ENCODE measurements around the gene CLEC2L.

CLEC2L gene

GRCh38 chr7:139492293-139492692 is 31.2 kb upstream of the CLEC2L start:
- Histone ChIP-seq H3K9me3 (ENCODE audit: control insufficient read depth, low read length) (no peaks in the 10 kb centered on the region), H3K27ac (ENCODE audit: insufficient read depth, low read depth, low read length, poor library complexity, severe bottlenecking) (no peak overlapping the region)

GRCh38 chr7:139494835-139495579 is 28.5 kb upstream of the CLEC2L start:
- H3K36me3 ChIP-seq (ENCODE audit: control insufficient read depth, insufficient read depth, low read length), result no peaks in the 10 kb centered on the region
- H3K27me3 ChIP-seq (ENCODE audit: control insufficient read depth, insufficient read depth, low read length, poor library complexity, severe bottlenecking), result peaks cover 14% of the 10 kb centered on the region
- H3K27ac ChIP-seq (ENCODE audit: insufficient read depth, low read depth, low read length, poor library complexity, severe bottlenecking), result no peak overlapping the region
- WGBS, 2 experiments, result 39 to 62% methylated on average over 4 of the region's 5 CpGs
- peaks cover 13% of the 10 kb centered on the region for H3K4me1 ChIP-seq (ENCODE audit: control insufficient read depth, insufficient read depth, low read length)
- no peak overlapping the region for H3K4me3 ChIP-seq (ENCODE audit: insufficient read depth, low read depth, low read length)
- H3K9me3 ChIP-seq (ENCODE audit: control insufficient read depth, low read length), result no peaks in the 10 kb centered on the region

More at GRCh38 chr7:139492293-139492692, 31.2 kb upstream of the CLEC2L start:
- Histone ChIP-seq H3K36me3 (ENCODE audit: control insufficient read depth, insufficient read depth, low read length) (no peaks in the 10 kb centered on the region), H3K27me3 (ENCODE audit: control insufficient read depth, insufficient read depth, low read length, poor library complexity, severe bottlenecking) (no peaks in the 10 kb centered on the region), H3K4me3 (ENCODE audit: insufficient read depth, low read depth, low read length) (no peak overlapping the region), H3K4me1 (ENCODE audit: control insufficient read depth, insufficient read depth, low read length) (peaks cover 17% of the 10 kb centered on the region)
- 88 to 94% methylated on average over 1 of the region's 1 CpG for WGBS, 2 experiments

- Histone ChIP-seq H3K4me1 (ENCODE audit: control insufficient read depth, insufficient read depth, low read length) (peaks cover 13% of the 10 kb centered on the region), H3K9me3 (ENCODE audit: control insufficient read depth, low read length) (no peaks in the 10 kb centered on the region), H3K4me3 (ENCODE audit: insufficient read depth, low read depth, low read length) (no peak overlapping the region), H3K27ac (ENCODE audit: insufficient read depth, low read depth, low read length, poor library complexity, severe bottlenecking) (no peak overlapping the region), H3K27me3 (ENCODE audit: control insufficient read depth, insufficient read depth, low read length, poor library complexity, severe bottlenecking) (peaks cover 14% of the 10 kb centered on the region), H3K36me3 (ENCODE audit: control insufficient read depth, insufficient read depth, low read length) (no peaks in the 10 kb centered on the region)
- 67 to 68% methylated on average over 8 of the region's 8 CpGs for WGBS, 2 experiments
Measured at GRCh38 chr7:139495580-139496125, 27.8 kb upstream of the CLEC2L start.

GRCh38 chr7:139496528-139496927 is 27.0 kb upstream of the CLEC2L start:
- Histone ChIP-seq H3K4me1 (ENCODE audit: control insufficient read depth, insufficient read depth, low read length) (peaks cover 13% of the 10 kb centered on the region), H3K27me3 (ENCODE audit: control insufficient read depth, insufficient read depth, low read length, poor library complexity, severe bottlenecking) (peaks cover 14% of the 10 kb centered on the region), H3K36me3 (ENCODE audit: control insufficient read depth, insufficient read depth, low read length) (no peaks in the 10 kb centered on the region), H3K4me3 (ENCODE audit: insufficient read depth, low read depth, low read length) (no peak overlapping the region), H3K27ac (ENCODE audit: insufficient read depth, low read depth, low read length, poor library complexity, severe bottlenecking) (no peak overlapping the region), H3K9me3 (ENCODE audit: control insufficient read depth, low read length) (no peaks in the 10 kb centered on the region)
- 95 to 97% methylated on average over 10 of the region's 10 CpGs for WGBS, 2 experiments

- H3K4me1 ChIP-seq (ENCODE audit: control insufficient read depth, insufficient read depth, low read length), result peaks cover 8% of the 10 kb centered on the region
- no peaks in the 10 kb centered on the region for H3K9me3 ChIP-seq (ENCODE audit: control insufficient read depth, low read length)
- WGBS, 2 experiments, result 94 to 96% methylated on average over 7 of the region's 7 CpGs
- no peak overlapping the region for H3K27ac ChIP-seq (ENCODE audit: insufficient read depth, low read depth, low read length, poor library complexity, severe bottlenecking)
- no peak overlapping the region for H3K4me3 ChIP-seq (ENCODE audit: insufficient read depth, low read depth, low read length)
- H3K27me3 ChIP-seq (ENCODE audit: control insufficient read depth, insufficient read depth, low read length, poor library complexity, severe bottlenecking), result peaks cover 14% of the 10 kb centered on the region
- H3K36me3 ChIP-seq (ENCODE audit: control insufficient read depth, insufficient read depth, low read length), result no peaks in the 10 kb centered on the region
Measured at GRCh38 chr7:139500770-139501138, 22.7 kb upstream of the CLEC2L start.

GRCh38 chr7:139502226-139502625 is 21.3 kb upstream of the CLEC2L start:
- H3K27me3 ChIP-seq (ENCODE audit: control insufficient read depth, insufficient read depth, low read length, poor library complexity, severe bottlenecking), result peaks cover 14% of the 10 kb centered on the region
- no peaks in the 10 kb centered on the region for H3K9me3 ChIP-seq (ENCODE audit: control insufficient read depth, low read length)
- H3K27ac ChIP-seq (ENCODE audit: insufficient read depth, low read depth, low read length, poor library complexity, severe bottlenecking), result no peak overlapping the region
- H3K4me1 ChIP-seq (ENCODE audit: control insufficient read depth, insufficient read depth, low read length), result peaks cover 4% of the 10 kb centered on the region
- H3K4me3 ChIP-seq (ENCODE audit: insufficient read depth, low read depth, low read length), result no peak overlapping the region
- no peaks in the 10 kb centered on the region for H3K36me3 ChIP-seq (ENCODE audit: control insufficient read depth, insufficient read depth, low read length)
- 90 to 92% methylated on average over 22 of the region's 22 CpGs for WGBS, 2 experiments

- no peak overlapping the region for H3K4me3 ChIP-seq (ENCODE audit: insufficient read depth, low read depth, low read length)
- H3K9me3 ChIP-seq (ENCODE audit: control insufficient read depth, low read length), result no peaks in the 10 kb centered on the region
- no peak overlapping the region for H3K27ac ChIP-seq (ENCODE audit: insufficient read depth, low read depth, low read length, poor library complexity, severe bottlenecking)
- H3K4me1 ChIP-seq (ENCODE audit: control insufficient read depth, insufficient read depth, low read length), result peaks cover 4% of the 10 kb centered on the region
- H3K36me3 ChIP-seq (ENCODE audit: control insufficient read depth, insufficient read depth, low read length), result no peaks in the 10 kb centered on the region
- no peaks in the 10 kb centered on the region for H3K27me3 ChIP-seq (ENCODE audit: control insufficient read depth, insufficient read depth, low read length, poor library complexity, severe bottlenecking)
- WGBS, 2 experiments, result 70 to 71% methylated on average over 9 of the region's 9 CpGs
Measured at GRCh38 chr7:139505563-139505962, 17.9 kb upstream of the CLEC2L start.

- Histone ChIP-seq H3K4me1 (ENCODE audit: control insufficient read depth, insufficient read depth, low read length) (peaks cover 7% of the 10 kb centered on the region), H3K27me3 (ENCODE audit: control insufficient read depth, insufficient read depth, low read length, poor library complexity, severe bottlenecking) (no peaks in the 10 kb centered on the region), H3K27ac (ENCODE audit: insufficient read depth, low read depth, low read length, poor library complexity, severe bottlenecking) (no peak overlapping the region), H3K36me3 (ENCODE audit: control insufficient read depth, insufficient read depth, low read length) (no peaks in the 10 kb centered on the region), H3K4me3 (ENCODE audit: insufficient read depth, low read depth, low read length) (no peak overlapping the region), H3K9me3 (ENCODE audit: control insufficient read depth, low read length) (no peaks in the 10 kb centered on the region)
- WGBS, 2 experiments, result 94 to 100% methylated on average over 2 of the region's 2 CpGs
Measured at GRCh38 chr7:139509535-139509934, 13.9 kb upstream of the CLEC2L start.

- Histone ChIP-seq H3K9me3 (ENCODE audit: control insufficient read depth, low read length) (no peaks in the 10 kb centered on the region), H3K27me3 (ENCODE audit: control insufficient read depth, insufficient read depth, low read length, poor library complexity, severe bottlenecking) (no peaks in the 10 kb centered on the region), H3K4me1 (ENCODE audit: control insufficient read depth, insufficient read depth, low read length) (peaks cover 7% of the 10 kb centered on the region), H3K4me3 (ENCODE audit: insufficient read depth, low read depth, low read length) (no peak overlapping the region), H3K36me3 (ENCODE audit: control insufficient read depth, insufficient read depth, low read length) (no peaks in the 10 kb centered on the region), H3K27ac (ENCODE audit: insufficient read depth, low read depth, low read length, poor library complexity, severe bottlenecking) (no peak overlapping the region)
- 85 to 87% methylated on average over 5 of the region's 5 CpGs for WGBS, 2 experiments
Measured at GRCh38 chr7:139511315-139511714, 12.2 kb upstream of the CLEC2L start.

- no peaks in the 10 kb centered on the region for H3K27me3 ChIP-seq (ENCODE audit: control insufficient read depth, insufficient read depth, low read length, poor library complexity, severe bottlenecking)
- 75 to 82% methylated on average over 8 of the region's 8 CpGs for WGBS, 2 experiments
- H3K4me3 ChIP-seq (ENCODE audit: insufficient read depth, low read depth, low read length), result no peak overlapping the region
- peaks cover 7% of the 10 kb centered on the region for H3K4me1 ChIP-seq (ENCODE audit: control insufficient read depth, insufficient read depth, low read length)
- H3K36me3 ChIP-seq (ENCODE audit: control insufficient read depth, insufficient read depth, low read length), result no peaks in the 10 kb centered on the region
- no peak overlapping the region for H3K27ac ChIP-seq (ENCODE audit: insufficient read depth, low read depth, low read length, poor library complexity, severe bottlenecking)
- H3K9me3 ChIP-seq (ENCODE audit: control insufficient read depth, low read length), result no peaks in the 10 kb centered on the region
Measured at GRCh38 chr7:139515266-139515665, 8.2 kb upstream of the CLEC2L start.

Data from ectodermal cell (in vitro differentiated cells).